CD4-positive, alpha-beta T cell treated with Interleukin-2 at 100 ng/mL for 4 hours (primary cell): ENCODE measurements around the gene CABP4.
A peak's percentile ranks its signal among the peaks of the same experiment; 100 is the strongest.
"Not testable (repeated sequence)": the region's sequence is repeated elsewhere in the genome, so short reads cannot be mapped to it uniquely, and the experiment has no call there.

Source experiments
- DNase-seq: peaks from one replicate; pipeline ENCODE4 v3.0.0-alpha.2; 2020; ENCODE audit warnings: low spot score

The CABP4 gene

DNA sequence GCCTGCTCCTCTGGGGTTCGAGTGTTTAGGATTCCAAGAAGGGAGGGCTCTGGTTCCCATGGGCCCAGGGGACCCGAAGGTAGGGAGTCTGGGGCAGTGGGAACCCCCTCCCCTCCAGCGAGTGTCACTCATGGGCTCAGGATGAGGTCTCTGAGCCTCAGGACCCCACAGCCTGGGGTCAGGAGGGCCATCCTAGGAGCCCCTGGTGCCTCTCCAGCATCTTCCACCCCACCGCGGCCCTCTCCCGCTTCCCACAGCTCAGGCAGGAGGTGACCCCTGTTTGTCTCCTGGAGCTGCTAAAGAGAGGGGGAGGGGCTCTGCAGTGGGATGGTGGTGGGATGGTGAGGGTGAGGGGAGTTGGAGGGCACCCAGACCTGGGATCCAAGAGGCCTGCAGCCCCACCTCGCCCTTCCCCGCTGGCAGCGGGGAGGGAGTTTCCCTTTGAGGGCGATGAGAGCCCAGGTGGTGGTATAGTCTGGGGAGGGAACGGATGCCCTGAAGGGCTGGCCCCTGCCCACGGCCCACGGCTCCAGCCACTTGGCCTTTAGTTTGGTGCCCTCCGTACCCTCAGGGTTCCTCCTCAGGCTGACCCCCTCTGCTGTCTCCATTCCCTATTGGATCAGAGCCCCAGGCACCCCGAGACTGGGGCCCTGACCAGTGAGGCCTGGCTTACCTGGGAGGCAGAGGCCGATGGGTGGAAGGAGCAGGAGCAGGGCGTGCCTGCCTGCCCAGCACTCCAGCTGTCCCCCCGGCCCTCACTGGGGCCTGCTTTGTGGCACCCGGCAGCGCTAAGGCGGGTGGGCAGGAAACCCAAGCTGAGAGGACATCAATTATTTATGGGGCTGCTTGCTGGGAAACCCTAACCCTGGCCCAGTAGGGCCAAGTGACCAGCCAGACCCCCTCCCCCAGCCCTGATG lies 1.1 kb upstream of the CABP4 start:
- DNase-seq, result no peak

DNA sequence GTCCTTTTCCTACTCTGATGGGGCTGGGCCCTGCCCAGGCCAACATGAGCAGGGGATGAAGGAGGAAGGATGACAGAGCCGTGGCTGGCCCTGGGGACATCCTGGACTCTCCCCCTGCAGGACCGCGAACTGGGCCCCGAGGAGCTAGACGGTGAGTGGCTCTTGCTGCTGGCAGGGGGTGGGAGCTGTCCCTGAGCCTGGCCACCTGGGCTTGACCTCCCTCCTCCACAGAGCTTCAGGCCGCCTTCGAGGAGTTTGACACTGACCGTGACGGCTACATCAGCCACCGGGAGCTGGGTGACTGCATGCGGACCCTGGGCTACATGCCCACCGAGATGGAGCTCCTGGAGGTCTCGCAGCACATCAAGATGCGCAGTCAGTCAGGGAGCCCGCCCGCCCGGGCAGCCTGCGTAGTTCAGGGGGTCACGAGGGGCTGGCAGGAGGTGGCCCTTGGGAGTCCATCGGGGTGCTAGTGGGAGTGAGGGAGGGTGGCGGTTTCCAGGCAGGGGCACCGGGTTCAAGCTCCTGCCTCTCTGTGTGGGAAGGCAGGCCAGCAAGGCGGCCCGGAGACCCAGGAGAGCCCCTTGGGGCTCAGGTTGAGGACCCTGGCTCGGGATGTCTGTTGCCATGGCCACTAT lies 1.0 kb downstream of the CABP4 start:
- DNase-seq, result no peak

DNA sequence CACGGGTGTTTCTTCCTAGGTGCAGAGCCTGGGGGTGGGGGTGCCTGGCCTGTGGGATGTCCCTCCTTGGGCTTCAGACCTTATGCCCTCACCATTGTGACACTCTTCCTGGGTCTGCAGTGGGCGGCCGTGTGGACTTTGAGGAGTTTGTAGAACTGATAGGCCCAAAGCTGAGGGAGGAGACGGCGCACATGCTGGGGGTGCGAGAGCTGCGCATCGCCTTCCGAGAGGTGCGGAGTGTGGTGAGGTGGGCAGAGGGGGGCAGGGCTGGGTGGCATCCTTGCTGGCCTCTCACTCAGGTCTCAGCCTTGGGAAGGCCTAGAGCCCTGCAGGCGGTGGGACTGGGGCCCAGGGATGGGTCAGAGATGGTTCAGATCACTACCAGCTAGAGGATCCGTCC lies 2.3 kb downstream of the CABP4 start:
- no peak for DNase-seq

DNA sequence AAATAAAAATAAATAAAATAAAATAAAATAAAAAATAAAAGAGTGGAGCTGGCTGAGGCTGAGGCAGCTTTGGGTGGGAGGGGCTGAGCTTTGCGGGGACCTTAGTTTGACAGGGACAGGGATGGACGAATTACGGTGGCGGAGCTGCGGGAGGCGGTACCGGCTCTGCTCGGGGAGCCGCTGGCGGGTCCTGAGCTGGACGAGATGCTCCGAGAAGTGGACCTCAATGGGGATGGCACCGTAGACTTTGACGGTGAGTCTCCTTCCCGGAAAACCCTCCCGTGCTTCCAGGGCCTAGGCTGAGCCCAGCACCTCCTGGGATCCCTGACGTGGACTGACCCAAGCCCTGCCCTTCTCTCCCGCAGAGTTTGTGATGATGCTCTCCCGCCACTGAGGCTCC lies 3.1 kb downstream of the CABP4 start:
- DNase-seq, result no peak

DNA sequence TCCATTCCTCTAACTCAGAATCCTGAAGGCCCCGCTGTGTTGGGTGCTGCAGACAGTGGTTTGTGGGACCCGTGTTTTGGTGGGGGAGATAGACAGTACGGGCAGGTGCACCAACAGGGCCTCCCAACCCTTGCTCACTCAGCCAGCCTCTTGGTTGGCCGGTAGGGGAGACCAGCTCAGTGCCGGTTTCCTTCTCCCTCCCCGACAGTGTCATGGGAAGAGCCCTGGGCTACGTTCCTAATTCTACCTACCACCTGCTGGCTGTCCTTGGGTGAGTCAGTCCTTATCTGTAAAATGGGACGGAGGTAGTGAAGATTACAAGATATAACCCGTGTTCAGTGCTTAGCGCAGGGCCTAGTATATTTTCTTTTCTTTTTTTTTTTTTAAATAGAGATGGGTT lies 8.0 kb downstream of the CABP4 start:
- no peak for DNase-seq

DNA sequence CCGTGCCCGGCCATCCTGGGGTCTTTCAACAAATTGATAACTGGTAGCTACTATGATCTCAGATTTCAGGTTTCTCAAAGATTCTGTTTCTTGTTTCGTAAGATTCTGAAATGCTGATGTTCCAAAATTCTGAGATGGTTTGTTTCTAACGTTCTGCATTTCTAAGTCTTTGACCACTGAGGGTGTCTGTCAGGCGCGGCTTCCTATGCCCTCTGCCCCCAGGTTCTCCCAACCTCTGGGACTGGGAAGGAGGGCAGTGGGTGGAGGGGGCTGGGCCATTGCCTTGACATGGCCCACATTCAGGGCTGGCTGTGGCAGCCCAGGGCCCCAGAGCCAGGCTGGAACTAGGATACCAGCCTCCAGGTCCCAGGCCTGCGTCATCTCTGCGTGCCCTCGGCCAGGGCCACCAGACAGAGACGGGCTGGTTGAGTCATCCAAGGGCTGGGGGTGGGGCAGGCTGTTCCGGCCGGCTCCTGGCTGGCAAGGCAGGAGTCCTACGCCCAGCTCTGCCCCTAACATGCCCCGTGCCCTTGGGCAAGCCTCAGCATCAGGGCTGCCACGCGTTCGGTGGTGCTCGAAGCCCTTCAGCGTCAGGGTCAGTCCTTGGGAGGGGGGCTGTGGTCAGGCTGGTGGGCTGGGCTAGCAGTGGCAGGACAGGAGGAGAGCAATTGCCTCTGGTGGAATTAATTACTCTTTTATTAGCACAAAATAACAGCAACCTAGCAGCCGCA lies 8.7 kb downstream of the CABP4 start:
- no peak for DNase-seq

DNA sequence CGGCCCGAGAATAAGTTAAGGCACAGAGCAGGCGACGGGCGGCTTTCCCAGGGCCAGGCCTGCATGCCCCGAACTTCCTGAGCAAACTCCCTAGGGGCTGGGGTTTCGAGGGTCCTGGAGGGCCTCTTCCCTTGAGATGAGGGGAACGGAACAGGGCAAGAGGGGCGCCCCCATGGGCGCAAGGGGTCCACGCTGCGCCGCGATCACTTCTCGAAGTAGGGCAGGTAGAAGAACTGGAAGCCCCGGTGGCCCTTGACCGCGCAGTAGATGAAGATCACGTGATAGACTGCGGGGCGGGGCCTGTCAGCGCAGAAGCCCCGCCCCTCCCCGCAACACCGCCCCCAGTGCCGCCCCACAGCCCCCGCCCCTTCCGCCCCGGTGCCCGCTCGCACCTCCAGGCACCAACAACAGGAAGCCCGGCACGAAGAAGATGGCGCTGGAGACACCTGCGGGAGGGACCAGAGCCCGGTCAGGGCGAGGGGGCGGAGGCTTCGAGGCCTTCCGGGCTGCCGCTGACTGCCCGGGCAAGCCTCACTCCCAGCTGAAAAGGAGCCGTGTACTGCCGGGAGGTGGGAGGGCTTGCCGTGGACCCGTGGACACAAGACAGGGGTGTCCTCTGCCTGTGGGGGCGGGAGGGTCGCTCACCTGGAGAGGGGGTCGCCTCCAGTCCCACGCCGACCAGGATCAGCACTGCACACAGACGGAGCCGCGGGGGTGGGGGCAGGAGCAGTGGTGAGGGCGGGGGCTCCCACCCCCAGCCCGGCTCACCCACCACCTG lies 9.4 kb downstream of the CABP4 start:
- peak; percentile 94 for DNase-seq

DNA sequence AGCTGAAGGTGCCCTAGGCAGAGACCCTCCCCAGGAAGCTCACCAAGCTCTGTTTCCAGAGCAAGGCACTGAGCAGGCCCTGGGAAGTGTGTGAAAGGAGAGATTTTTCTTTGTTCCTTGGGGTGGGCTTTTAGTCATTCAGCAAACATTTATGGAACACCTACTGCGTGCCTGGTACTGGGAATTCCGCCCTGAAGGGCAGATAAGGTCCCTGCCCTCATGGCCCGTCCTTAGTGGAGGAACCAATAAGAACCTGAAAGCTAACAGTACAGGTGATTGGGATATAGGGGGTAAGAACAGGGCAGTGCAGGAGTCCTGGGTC lies 10.0 kb downstream of the CABP4 start:
- no peak for DNase-seq

DNA sequence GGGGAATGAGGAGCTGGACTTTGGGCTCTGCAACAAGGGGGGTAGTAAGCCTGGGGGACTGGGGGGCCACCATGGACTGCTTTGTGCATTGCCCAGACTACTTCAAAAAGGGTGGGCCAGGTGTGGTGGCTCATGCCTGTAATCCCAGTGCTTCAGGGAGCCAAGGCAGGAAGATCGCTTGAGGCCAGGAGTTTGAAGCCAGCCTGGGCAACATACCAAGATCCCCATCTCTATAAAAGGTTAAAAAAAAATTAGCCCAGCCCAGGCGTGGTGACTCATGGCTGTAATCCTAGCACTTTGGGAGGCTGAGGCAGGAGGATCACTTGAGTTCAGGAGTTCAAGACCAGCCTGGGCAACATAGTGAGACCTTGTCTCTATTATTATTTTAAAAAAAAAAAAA lies 10.4 kb downstream of the CABP4 start:
- not testable (repeated sequence) for DNase-seq

DNA sequence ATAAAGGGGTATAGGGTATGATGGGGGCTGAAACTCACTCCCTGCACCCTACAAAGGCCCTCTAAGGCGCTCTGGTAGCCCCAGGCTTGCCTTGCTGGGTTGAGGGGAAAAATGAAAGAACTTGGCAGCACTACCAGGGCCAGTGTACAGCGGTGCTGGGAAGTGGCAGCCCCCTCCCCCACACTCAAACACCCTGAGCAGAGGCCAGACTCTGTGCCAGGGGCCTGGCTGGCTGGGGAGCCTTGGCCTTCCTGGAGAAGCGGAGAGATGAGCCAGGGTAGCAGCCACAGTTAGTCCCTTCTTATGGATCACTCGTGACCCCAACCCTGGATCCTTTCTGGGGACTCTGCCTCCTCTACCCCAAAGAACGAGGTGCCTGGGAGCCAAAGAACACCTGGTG lies 11.2 kb downstream of the CABP4 start:
- DNase-seq, result no peak

DNA sequence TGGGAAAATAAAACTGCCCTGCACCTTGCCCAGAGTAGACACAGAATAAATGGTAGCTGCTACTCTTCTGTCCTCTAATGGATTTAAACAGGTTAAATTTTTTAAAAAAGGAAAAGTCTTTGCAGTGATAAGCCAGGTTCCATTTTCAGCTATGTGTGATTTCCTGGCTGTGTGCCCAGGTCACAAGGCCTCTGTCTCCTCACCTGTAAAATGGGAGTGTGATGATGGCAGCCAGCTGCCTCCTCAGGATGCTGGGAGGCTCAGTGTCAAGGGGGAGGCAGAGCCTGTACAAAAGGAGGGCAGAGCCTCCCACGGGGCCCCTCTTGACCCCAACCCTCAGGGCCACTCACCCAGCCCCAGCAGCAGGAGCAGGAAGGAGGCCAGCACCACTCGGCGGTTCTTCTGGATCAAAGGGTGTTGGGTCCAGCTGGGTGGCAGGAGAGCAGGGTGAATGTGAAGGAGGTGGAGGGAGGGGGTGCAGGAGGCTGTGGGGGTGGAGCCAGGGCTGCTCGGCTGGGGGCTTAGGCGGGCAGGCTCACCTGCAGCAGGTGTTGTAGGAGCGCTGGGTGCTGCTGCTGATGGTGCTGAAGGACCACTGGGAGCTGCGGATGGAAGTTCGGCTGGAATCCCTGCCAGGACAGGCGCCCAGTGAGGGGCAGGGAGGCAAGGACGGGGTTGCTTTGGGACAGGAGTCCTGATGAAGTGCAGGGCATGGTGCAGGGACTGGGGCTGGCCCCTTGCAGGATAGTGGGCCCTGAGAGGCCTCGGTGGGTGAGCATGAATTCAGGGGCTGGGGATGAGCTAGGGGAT lies 12.0 kb downstream of the CABP4 start:
- DNase-seq, result no peak

DNA sequence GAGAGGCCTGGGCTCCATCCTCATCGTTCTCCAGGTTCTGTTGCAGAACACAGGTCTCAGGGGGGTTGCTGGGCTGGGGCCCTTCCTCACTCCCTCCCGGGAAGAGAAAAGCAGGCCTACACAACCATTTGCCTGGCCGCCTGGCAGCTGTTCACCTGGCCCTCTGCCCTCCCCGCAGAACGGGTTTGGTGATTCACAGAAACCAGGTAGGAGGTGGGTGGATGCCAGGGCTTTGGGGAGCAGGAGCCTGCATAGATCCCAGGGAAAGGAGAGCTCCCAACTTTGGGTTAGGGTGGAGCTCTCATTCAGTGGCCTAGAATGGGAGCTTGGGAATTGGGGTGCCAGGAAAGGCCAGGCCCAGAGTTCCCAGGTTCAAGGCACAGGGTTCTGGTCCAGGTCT lies 12.9 kb downstream of the CABP4 start:
- DNase-seq, result no peak

DNA sequence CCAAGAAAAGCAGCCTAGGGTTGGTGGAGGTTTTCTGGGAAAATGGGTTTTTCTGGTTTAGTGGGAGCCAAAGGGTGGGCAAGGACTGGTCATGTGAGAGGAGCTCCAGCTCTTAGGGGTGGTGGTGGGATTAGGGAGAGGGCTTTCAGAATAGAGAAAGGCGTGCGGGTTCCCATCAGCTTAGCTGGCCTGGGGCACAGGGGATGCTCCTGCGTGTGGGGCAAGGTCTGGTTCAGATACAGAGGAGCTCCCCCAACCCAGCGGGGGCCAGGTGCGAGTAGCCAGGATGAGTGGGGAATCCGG lies 13.3 kb downstream of the CABP4 start:
- no peak for DNase-seq

DNA sequence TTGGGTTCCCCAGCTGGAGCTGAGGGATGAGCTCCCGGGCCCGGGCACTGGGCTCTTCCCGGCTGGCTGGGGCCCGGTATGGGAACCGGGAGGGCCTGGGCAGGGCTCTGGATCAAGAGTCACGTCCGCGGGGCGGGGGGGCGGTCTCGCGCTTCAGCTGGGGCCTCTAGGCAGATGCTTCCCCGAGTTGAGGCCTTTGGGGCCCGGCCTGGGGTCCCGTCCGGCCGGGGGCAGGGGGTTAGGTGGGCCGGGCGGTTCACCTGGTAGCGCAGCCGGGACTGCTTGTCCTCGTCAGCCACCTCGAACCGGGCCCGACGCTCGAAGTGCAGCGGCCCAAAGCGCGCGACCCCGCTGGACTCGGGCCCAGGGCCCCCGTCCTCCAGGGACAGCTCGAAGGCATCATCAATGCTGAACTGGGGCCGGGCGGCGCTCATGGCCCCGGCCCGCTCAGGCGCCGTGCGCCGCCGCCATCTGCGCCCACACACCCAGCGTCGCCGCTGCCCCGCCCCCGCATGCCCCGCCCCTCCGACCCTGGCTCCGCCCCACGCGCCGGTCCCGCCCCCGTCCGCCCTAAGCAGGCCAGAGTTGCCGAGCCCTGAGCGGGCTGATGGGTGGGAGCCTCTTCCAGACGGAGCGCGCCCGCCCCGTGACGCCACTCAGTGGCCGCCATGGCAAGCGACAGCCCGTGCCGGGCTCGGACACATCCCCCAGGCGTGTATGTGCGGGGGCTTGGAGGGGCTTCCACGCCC lies 13.8 kb downstream of the CABP4 start, which contains the start of gene TMEM134:
TSS of gene TMEM134 (minus strand) at position 493 of the 749 bp plus-strand sequence. CDS start at position 434, 59 bp downstream.
- peak; percentile 93 for DNase-seq

DNA sequence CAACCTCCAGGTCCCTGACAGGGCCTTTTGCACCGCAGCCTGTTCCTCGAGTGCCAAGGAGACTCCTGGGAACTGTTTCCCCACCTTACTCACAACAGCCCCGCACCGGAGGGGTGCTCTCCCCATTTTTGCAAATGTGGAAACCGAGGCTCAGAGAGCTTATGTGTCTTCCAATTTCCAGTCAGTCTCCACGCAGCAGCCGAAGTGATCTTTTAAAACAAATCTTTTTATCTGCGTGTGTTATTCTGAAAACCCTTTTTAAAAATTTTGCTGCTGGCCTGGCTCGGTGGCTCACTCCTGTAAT lies 14.3 kb downstream of the CABP4 start:
- DNase-seq, result no peak

DNA sequence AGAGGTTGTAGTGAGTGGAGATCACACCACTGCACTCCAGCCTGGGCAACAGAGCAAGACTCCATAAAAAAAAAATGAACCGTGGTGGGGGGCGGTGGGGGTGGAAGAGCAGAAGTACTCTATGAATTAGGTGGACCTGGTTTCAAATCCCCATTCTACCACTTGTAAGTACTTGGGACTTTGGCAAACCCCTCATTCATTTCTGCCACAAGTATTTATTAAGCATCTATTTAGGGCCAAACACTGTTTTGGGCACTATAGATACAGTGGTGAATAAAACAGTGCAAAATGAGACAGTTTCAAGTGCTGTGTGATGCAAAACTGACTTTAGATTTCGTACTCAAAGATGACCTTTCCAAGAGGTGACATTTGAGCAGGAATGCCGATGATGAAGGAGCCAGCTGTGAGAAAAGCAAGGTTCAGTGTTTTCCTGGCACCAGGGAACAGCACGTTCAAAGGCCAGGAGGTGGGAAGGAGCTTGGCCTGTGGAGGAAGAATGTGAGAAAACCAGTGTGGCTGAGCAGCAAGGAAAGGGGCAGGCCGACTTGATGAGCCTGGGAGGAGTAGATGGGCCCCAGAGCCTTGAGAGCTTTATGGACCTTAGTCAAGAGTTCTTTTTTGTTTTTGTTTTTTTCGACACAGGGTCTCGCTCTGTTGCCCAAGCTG lies 15.3 kb downstream of the CABP4 start:
- no peak for DNase-seq

DNA sequence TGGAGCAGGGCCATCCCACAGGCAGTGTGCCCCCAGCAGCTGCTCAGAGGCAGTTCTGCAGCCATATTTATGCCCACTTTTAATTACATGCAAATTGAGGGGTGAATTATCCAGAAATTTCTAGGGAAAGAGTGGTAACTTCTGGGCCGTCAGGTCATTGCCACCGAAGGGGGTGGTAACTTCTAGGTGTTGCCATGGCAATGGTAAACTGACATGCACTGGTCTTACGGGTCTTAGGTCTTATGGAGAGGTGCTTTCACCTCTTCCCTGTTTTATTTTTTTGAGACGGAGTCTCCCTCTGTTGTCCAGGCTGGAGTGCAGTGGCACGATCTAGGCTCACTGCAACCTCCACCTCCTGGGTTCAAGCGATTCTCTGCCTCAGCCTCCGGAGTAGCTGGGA lies 17.7 kb downstream of the CABP4 start:
- no peak for DNase-seq

DNA sequence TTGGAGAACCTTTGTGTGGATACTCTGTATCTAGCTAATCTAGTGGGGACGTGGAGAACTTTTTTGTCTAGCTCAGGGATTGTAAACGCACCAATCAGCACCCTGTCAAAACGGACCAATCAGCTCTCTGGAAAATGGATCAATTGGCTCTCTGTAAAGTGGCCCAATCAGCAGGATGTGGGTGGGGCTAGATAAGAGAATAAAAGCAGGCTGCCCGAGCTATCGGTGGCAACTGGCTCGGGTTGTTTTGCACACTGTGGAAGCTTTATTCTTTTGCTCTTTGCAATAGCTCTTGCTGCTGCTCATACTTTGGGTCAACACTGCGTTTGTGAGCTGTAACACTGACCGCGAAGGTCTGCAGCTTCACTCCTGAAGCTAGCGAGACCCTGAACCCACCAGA lies 21.5 kb downstream of the CABP4 start:
- not testable (repeated sequence) for DNase-seq

DNA sequence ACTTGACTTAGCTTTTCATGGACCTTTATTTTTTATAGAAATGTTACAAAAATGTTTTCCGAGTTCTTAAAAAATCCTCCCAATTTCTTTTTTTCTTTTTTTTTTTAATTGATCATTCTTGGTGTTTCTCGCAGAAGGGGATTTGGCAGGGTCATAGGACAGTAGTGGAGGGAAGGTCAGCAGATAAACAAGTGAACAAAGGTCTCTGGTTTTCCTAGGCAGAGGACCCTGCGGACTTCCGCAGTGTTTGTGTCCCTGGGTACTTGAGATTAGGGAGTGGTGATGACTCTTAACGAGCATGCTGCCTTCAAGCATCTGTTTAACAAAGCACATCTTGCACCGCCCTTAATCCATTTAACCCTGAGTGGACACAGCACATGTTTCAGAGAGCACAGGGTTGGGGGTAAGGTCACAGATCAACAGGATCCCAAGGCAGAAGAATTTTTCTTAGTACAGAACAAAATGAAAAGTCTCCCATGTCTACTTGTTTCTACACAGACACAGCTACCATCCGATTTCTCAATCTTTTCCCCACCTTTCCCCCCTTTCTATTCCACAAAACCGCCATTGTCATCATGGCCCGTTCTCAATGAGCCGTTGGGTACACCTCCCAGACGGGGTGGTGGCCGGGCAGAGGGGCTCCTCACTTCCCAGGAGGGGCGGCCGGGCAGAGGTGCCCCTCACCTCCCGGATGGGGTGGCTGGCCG lies 22.3 kb downstream of the CABP4 start:
- DNase-seq, result not testable (repeated sequence)
